Activated CD4-positive, alpha-beta memory T cell treated with anti-CD3 and anti-CD28 coated beads for 36 hours (primary cell): ENCODE data around the gene SLC24A3. TPM values are rescaled to one million over a fixed set of nuclear protein-coding genes. Genes with fewer than 3 reads are reported as not detected.
"Not testable (repeated sequence)": the region's sequence is repeated elsewhere in the genome, so short reads cannot be mapped to it uniquely, and the experiment has no call there.

Source experiments
- CTCF ChIA-PET: fragments of 350-600 bp; sonication (Branson Sonifier 250); formaldehyde crosslinking; loops from one replicate; lab custom pipeline; 2021; ENCODE audit warnings: antibody characterized with exemption, inconsistent platforms; lab: Charles Lee
- POLR2A ChIA-PET: fragments of 350-600 bp; sonication (Branson Sonifier 250); formaldehyde crosslinking; loops from one replicate; lab custom pipeline; 2021; ENCODE audit warnings: antibody characterized with exemption; lab: Charles Lee
- DNase-seq: peaks from one replicate; pipeline ENCODE4 v3.0.0-alpha.2; 2020
- H3K27ac Mint-ChIP-seq: one replicate; pipeline ENCODE4 v1.8.0; 2021; ENCODE audit warnings: mixed read lengths
- H3K27me3 Mint-ChIP-seq: one replicate; pipeline ENCODE4 v1.8.0; 2021; ENCODE audit warnings: mixed read lengths
- H3K36me3 Mint-ChIP-seq: one replicate; pipeline ENCODE4 v1.8.0; 2021; ENCODE audit warnings: mixed read lengths
- H3K4me1 Mint-ChIP-seq: one replicate; pipeline ENCODE4 v1.8.0; 2021; ENCODE audit warnings: low read depth, mixed read lengths
- H3K4me3 Mint-ChIP-seq: one replicate; pipeline ENCODE4 v1.8.0; 2021; ENCODE audit warnings: mild to moderate bottlenecking, mixed read lengths
- H3K9me3 Mint-ChIP-seq: one replicate; pipeline ENCODE4 v1.8.0; 2021; ENCODE audit warnings: mixed read lengths
- intact Hi-C: fragments of 100-400 bp; cut with micrococcal nuclease; formaldehyde crosslinking; loops from one replicate; pipeline ENCODE4 v1.15.1; 2023
- total RNA-seq, 2 experiments: library from RNA; stranded (reverse); gene quantifications; one replicate each; pipeline ENCODE4 v1.2.3, GENCODE V29; 2021

The SLC24A3 gene
- total RNA-seq, 2 experiments from 2014 or later, result not detected

DNA sequence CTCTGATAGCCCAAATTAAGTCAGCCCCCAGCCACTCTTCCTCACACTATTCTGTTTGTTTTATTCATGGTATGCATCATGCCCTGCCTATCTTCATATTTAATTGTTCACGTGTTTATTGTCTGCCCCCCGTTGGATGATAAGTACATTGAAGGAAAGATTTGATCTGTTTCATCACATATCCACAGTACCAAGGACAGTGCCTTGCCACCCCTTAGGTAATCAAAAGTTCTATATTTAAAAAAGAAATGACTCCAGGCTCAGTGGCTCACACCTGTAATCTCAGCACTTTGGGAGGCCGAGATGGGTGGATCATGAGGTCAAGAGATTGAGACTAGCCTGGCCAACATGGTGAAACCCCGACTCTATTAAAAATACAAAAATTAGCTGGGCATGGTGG lies 535.5 kb downstream of the SLC24A3 start:
- intact Hi-C loops, result no loop called here
- no peak for DNase-seq
- Mint-ChIP-seq H3K4me1 (no peaks in the 10 kb centered on the region), H3K27me3 (peaks cover 16% of the 10 kb centered on the region), H3K4me3 (no peak overlapping the region), H3K9me3 (peaks cover 13% of the 10 kb centered on the region), H3K27ac (no peak overlapping the region), H3K36me3 (no peaks in the 10 kb centered on the region)
- POLR2A ChIA-PET, result no interaction called here
- CTCF ChIA-PET, result no interaction called here

DNA sequence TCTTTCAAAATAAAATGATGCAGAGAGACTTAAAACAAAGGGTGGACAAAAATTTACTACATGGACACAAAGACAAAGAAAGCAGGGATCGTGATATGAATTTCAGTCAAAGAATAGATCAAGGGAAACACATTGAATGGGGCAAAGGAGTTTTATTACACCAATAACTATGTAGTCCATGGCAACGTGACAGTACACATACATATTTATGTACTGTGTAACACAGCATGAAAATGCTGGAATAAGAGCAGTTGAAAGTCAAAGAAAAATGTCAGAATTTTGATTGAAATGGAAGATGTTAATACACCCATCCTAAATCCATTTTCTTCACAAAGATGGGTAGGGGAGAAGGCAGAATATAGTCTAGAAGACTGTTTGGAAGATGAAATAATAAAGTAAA lies 536.2 kb downstream of the SLC24A3 start:
- peaks cover 17% of the 10 kb centered on the region for H3K27me3 Mint-ChIP-seq

GRCh38 chr20:19749618-19750071 lies 537.2 kb downstream of the SLC24A3 start:
- ChIA-PET POLR2A (no interaction called here), CTCF (no interaction called here)
- Mint-ChIP-seq H3K4me3 (no peak overlapping the region), H3K36me3 (no peaks in the 10 kb centered on the region), H3K4me1 (no peaks in the 10 kb centered on the region), H3K27ac (no peak overlapping the region), H3K9me3 (peaks cover 12% of the 10 kb centered on the region), H3K27me3 (peaks cover 14% of the 10 kb centered on the region)
- intact Hi-C loops, result no loop called here
- DNase-seq, result no peak

More for the DNA sequence above, 536.2 kb downstream of the SLC24A3 start:
- ChIA-PET POLR2A (no interaction called here), CTCF (no interaction called here)
- H3K27ac Mint-ChIP-seq, result no peak overlapping the region
- intact Hi-C loops, result no loop called here
- no peak for DNase-seq
- no peaks in the 10 kb centered on the region for H3K36me3 Mint-ChIP-seq
- H3K4me1 Mint-ChIP-seq, result no peaks in the 10 kb centered on the region
- peaks cover 13% of the 10 kb centered on the region for H3K9me3 Mint-ChIP-seq
- H3K4me3 Mint-ChIP-seq, result no peak overlapping the region

DNA sequence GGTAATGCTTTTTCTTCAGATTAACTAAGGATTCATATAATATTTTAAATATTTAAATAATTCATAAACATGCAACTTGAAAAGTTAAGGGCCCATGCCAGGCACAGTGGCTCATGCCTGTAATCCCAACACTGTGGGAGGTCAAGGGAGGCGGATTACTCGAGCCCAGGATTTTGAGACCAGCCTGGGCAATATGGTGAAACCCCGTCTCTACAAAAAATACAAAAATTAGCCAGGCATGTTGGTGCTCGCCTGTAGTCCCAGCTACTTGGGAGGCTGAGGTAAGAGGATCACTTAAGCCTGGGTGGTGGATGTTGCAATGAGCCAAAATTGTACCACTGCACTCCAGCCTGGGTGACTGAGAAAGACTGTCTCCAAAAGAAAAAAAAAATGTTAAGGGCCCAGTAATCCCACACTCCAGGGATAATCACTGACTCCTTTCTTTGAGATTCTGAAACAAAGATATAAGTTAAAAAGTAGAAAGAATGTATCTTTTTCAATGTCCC lies 537.7 kb downstream of the SLC24A3 start:
- DNase-seq, result no peak
- Mint-ChIP-seq H3K27me3 (peaks cover 14% of the 10 kb centered on the region), H3K36me3 (no peaks in the 10 kb centered on the region), H3K9me3 (peaks cover 9% of the 10 kb centered on the region), H3K4me1 (no peaks in the 10 kb centered on the region), H3K27ac (no peak overlapping the region), H3K4me3 (no peak overlapping the region)
- intact Hi-C loops, result no loop called here
- ChIA-PET POLR2A (no interaction called here), CTCF (no interaction called here)

DNA sequence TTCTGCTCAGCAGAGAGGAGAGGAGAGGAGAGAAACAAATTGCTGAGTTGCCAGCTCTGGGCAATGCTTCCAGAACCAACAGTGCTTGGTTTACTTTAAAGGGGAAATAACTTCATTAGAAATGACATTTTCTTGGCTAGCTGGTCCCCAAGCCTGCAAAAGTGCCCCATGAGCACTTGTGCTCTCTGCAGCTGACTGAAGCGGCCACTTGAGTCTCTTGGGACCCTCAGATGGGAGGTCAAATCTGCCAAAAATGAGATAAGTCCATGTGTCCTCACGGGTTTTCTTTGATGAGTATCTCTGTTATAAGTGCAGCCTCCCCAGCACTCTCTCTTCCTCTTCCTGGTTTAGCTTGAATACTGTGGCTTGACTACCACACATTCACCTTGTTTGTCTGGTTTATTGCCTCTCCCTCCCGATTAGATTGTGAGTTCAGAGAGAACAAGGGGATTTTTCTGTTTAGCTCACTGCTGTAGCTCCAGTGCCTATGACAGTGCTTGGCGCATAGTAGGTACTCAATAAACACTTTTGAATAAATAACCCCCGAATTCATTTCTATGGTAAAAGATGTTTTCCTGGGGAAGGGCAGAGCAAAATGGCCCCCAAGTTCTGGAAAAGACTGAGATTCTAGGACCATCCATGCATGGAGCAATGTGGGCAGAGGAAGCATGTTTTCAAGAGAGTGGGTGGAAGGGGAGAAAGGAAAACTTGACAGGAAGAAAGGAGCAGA lies 538.6 kb downstream of the SLC24A3 start:
- Mint-ChIP-seq H3K9me3 (peaks cover under 1% of the 10 kb centered on the region), H3K27me3 (peaks cover 16% of the 10 kb centered on the region), H3K4me1 (no peaks in the 10 kb centered on the region), H3K36me3 (no peaks in the 10 kb centered on the region), H3K27ac (no peak overlapping the region), H3K4me3 (no peak overlapping the region)
- intact Hi-C loops, result no loop called here
- ChIA-PET POLR2A (no interaction called here), CTCF (no interaction called here)
- DNase-seq, result no peak

DNA sequence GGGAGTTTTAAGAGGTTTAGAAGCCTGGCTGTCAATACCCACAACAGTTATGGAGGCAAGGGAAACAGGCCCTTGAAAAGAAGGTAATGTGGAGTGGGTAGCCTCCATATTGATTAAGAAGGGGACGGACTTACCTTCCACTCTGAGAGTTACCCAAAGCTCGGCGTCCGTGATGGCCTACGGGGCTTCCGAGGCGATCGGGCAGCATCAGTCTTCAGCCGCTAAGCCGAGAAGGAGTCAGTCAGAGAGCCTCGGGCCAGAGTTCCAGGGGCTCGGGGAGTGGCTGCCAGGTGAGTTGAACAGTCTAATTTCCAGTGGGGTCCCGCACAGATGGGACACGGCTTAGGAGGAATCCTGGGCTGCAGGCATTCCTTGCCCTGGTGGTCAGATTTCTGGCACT lies 541.8 kb downstream of the SLC24A3 start:
- CTCF ChIA-PET, H3K4me3 Mint-ChIP-seq, H3K4me1 Mint-ChIP-seq, DNase-seq, H3K9me3 Mint-ChIP-seq, intact Hi-C loops, H3K36me3 Mint-ChIP-seq, POLR2A ChIA-PET, H3K27ac Mint-ChIP-seq: not testable (repeated sequence)
- peaks cover 37% of the 10 kb centered on the region for H3K27me3 Mint-ChIP-seq

DNA sequence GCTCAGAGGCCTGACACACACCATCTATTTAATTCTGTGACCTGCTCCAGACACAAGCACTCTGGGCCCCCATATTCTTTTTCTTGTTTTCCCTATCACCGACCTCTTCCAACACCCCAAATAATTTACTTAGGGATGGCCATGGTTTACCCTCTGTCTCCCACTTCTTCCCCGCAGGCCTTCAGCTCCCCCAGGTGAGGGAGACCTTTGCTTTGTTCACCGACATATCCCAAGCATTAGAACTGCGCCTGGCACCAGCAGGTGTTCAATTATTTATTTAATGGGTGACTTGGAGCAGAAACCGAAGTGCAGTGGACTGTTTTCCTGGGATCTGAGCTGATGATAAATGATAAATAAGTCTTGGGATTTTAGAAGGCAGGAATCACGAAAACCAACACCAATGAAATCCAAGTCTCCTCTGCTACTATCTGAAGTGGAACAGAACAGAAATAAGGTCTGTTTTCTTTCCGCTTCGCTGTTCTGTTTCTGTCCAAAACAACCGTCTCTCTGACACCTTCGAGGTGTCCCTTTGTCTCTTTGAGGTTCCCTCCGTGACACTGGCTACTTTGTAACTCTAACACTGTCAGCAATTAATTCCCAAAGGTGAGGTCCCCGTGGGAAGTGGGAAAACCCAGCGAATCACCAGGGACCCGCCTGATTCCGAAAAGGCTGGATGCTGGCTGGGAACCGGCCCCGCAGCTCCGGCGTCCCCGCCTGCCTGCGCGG lies 544.5 kb downstream of the SLC24A3 start:
- Mint-ChIP-seq H3K36me3 (no peaks in the 10 kb centered on the region), H3K9me3 (no peaks in the 10 kb centered on the region), H3K27me3 (peaks cover 44% of the 10 kb centered on the region), H3K4me3 (no peak overlapping the region), H3K4me1 (peaks cover 4% of the 10 kb centered on the region), H3K27ac (no peak overlapping the region)
- intact Hi-C loops, result no loop called here
- POLR2A ChIA-PET, result no interaction called here
- CTCF ChIA-PET, result no interaction called here
- DNase-seq, result no peak

- intact Hi-C loops, result no loop called here
- ChIA-PET POLR2A (no interaction called here), CTCF (no interaction called here)
- no peaks in the 10 kb centered on the region for H3K9me3 Mint-ChIP-seq
- H3K4me3 Mint-ChIP-seq, result peak overlapping the region; percentile 41
- peaks cover 4% of the 10 kb centered on the region for H3K4me1 Mint-ChIP-seq
- no peak overlapping the region for H3K27ac Mint-ChIP-seq
- DNase-seq, result peak; percentile 34
- H3K36me3 Mint-ChIP-seq, result no peaks in the 10 kb centered on the region
- peaks cover 43% of the 10 kb centered on the region for H3K27me3 Mint-ChIP-seq
These were observed 545.2 kb downstream of the SLC24A3 start for GRCh38 chr20:19757487-19758132.

DNA sequence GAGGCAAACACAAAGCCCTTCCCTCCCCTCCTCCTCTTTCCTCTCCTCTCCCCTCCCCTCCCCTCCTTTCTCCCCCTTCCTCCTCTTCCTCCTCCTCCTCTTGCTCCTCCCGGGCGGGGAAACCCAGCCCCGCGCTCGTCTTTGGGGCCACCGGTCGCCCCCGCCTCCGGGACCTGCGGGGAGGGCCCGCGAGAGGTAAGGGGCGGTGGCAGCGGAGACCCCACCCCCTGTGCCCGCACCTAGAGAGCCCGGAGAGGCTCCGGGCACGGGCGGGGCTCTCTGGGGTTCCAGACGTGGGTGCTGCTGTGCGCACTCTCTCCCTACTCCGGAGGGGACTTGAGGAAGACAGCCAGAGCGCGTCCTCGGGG lies 545.7 kb downstream of the SLC24A3 start, which contains the start of gene RIN2:
Gene RIN2, plus strand, starts transcription at position 126 of the 368 bp plus-strand sequence. CDS start 131,344 bp downstream, outside the sequence.
- H3K27me3 Mint-ChIP-seq, result peaks cover 43% of the 10 kb centered on the region
- H3K4me1 Mint-ChIP-seq, result peaks cover 4% of the 10 kb centered on the region
- CTCF ChIA-PET, result no interaction called here

GRCh38 chr20:19758501-19759331 lies 546.3 kb downstream of the SLC24A3 start:
- peaks cover 40% of the 10 kb centered on the region for H3K27me3 Mint-ChIP-seq
- no peaks in the 10 kb centered on the region for H3K36me3 Mint-ChIP-seq
- peaks cover 4% of the 10 kb centered on the region for H3K4me1 Mint-ChIP-seq
- ChIA-PET POLR2A (no interaction called here), CTCF (no interaction called here)
- H3K27ac Mint-ChIP-seq, result no peak overlapping the region
- no peaks in the 10 kb centered on the region for H3K9me3 Mint-ChIP-seq
- peak overlapping the region; percentile 35 for H3K4me3 Mint-ChIP-seq
- intact Hi-C loops, result no loop called here
- DNase-seq, result no peak

More for the DNA sequence above, 545.7 kb downstream of the SLC24A3 start, which contains the start of gene RIN2:
- POLR2A ChIA-PET, result no interaction called here
- no peak within 1 kb of the TSS for H3K27ac Mint-ChIP-seq
- intact Hi-C loops, result no loop called here
- H3K9me3 Mint-ChIP-seq, result no peaks in the 10 kb centered on the region
- H3K4me3 Mint-ChIP-seq, result peak within 1 kb of the TSS; percentile 41
- no peaks in the 10 kb centered on the region for H3K36me3 Mint-ChIP-seq
- DNase-seq, result no peak

DNA sequence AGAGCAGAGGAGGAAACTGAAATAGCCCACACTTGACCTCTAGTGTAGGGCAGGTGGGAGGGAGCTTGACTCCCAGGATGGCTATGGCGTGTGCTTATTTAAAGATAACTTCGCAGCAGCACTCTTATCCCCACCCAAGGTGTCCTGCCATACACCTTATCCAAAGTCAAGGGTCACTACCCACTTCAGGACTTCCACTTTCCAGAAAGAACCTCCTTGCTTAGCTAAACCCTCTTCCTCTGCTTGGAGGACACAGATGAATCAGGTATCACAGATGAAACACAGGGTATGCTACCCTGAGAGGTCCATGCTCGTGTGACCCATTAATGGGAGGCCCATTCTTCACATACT lies 547.9 kb downstream of the SLC24A3 start:
- no peak overlapping the region for H3K4me3 Mint-ChIP-seq
- H3K9me3 Mint-ChIP-seq, result no peaks in the 10 kb centered on the region
- POLR2A ChIA-PET, result no interaction called here
- H3K27ac Mint-ChIP-seq, result no peak overlapping the region
- no peak for DNase-seq
- CTCF ChIA-PET, result no interaction called here
- peaks cover 39% of the 10 kb centered on the region for H3K27me3 Mint-ChIP-seq
- H3K36me3 Mint-ChIP-seq, result no peaks in the 10 kb centered on the region
- intact Hi-C loops, result no loop called here
- H3K4me1 Mint-ChIP-seq, result peaks cover 4% of the 10 kb centered on the region
